Cardiac muscle cell (in vitro differentiated cells and primary cell): Measurements from ENCODE around the gene RAD51AP1. TPM values are rescaled to one million over a fixed set of nuclear protein-coding genes. Genes with fewer than 3 reads are reported as not detected.

Experiments used
- DNase-seq, 2 donors: peaks; one replicate each; pipeline versions ENCODE4 v3.0.0 to v3.0.0-alpha.2; 2010 to 2017; ENCODE audit warnings: low read depth in 1 of 2, low spot score in 1 of 2
- H3K27ac ChIP-seq: fragments of 200-600 bp; sonication (generic); 2 replicates; pipeline ENCODE4 v1.5.1; 2016
- H3K27me3 ChIP-seq: fragments of 200-600 bp; sonication (generic); 2 replicates; pipeline ENCODE4 v1.6.0; 2016; ENCODE audit warnings: control low read depth
- H3K36me3 ChIP-seq: fragments of 200-600 bp; sonication (generic); 2 replicates; pipeline ENCODE4 v1.5.1; 2016; ENCODE audit warnings: control low read depth
- H3K4me1 ChIP-seq: fragments of 200-600 bp; sonication (generic); 2 replicates; pipeline ENCODE4 v1.8.1; 2017; ENCODE audit warnings: low read depth, mild to moderate bottlenecking, mixed run types
- H3K4me3 ChIP-seq: fragments of 200-600 bp; sonication (generic); 2 replicates; pipeline ENCODE4 v1.5.1; 2016; ENCODE audit warnings: mild to moderate bottlenecking
- H3K9me3 ChIP-seq: fragments of 200-600 bp; sonication (generic); 2 replicates; pipeline ENCODE4 v1.5.1; 2017; ENCODE audit warnings: low read depth, mild to moderate bottlenecking, control low read depth
- CTCF ChIP-seq: IDR thresholded peaks from 2 replicates; pipeline ENCODE4 v1.5.1; 2012; ENCODE audit warnings: low read depth, mild to moderate bottlenecking, low read length
- polyA plus RNA-seq: library from polyadenylated mRNA; unstranded; fragments of >200 nt; fragmentation: Nextera tagmentation; extraction: Ambion mirVana; gene quantifications from 2 replicates; pipeline ENCODE4 v1.2.1, GENCODE V29; 2016
- total RNA-seq: library from RNA; depleted of rRNA; stranded (reverse); fragments of >200 nt; gene quantifications from 2 replicates; pipeline ENCODE4 v1.2.3, GENCODE V29; 2016

RAD51AP1 gene
- total and polyA plus RNA-seq, 2 experiments from 2014 or later = 9.9 to 17.1 TPM

- Histone ChIP-seq H3K4me1 (no peaks in the 10 kb centered on the region), H3K36me3 (no peaks in the 10 kb centered on the region), H3K9me3 (no peaks in the 10 kb centered on the region), H3K27ac (no peak overlapping the region), H3K4me3 (no peak overlapping the region), H3K27me3 (no peaks in the 10 kb centered on the region)
- no peak for DNase-seq
- TF ChIP-seq CTCF = no peak
Observed at GRCh38 chr12:4572680-4573079, 34.0 kb downstream of the RAD51AP1 start.

GRCh38 chr12:4579305-4580102 lies 40.8 kb downstream of the RAD51AP1 start:
- TF ChIP-seq CTCF = no peak
- Histone ChIP-seq H3K4me1 (no peaks in the 10 kb centered on the region), H3K27me3 (no peaks in the 10 kb centered on the region), H3K27ac (no peak overlapping the region), H3K36me3 (no peaks in the 10 kb centered on the region), H3K9me3 (no peaks in the 10 kb centered on the region), H3K4me3 (no peak overlapping the region)
- DNase-seq = peak in 1 of 2 donors; percentile 22

GRCh38 chr12:4580281-4580688 lies 41.6 kb downstream of the RAD51AP1 start:
- Histone ChIP-seq H3K27me3 (no peaks in the 10 kb centered on the region), H3K4me1 (no peaks in the 10 kb centered on the region), H3K9me3 (no peaks in the 10 kb centered on the region), H3K27ac (no peak overlapping the region), H3K4me3 (no peak overlapping the region), H3K36me3 (no peaks in the 10 kb centered on the region)
- DNase-seq = no peak
- no peak for TF ChIP-seq CTCF

- TF ChIP-seq CTCF = no peak
- no peak for DNase-seq
- Histone ChIP-seq H3K4me1 (no peaks in the 10 kb centered on the region), H3K4me3 (no peak overlapping the region), H3K36me3 (no peaks in the 10 kb centered on the region), H3K27me3 (no peaks in the 10 kb centered on the region), H3K9me3 (no peaks in the 10 kb centered on the region), H3K27ac (no peak overlapping the region)
Observed at GRCh38 chr12:4584281-4584680, 45.6 kb downstream of the RAD51AP1 start.

GRCh38 chr12:4584896-4585295 lies 46.2 kb downstream of the RAD51AP1 start:
- H3K9me3 ChIP-seq = no peaks in the 10 kb centered on the region
- no peak overlapping the region for H3K4me3 ChIP-seq
- H3K4me1 ChIP-seq = no peaks in the 10 kb centered on the region
- TF ChIP-seq CTCF = no peak
- no peaks in the 10 kb centered on the region for H3K27me3 ChIP-seq
- DNase-seq = no peak
- no peaks in the 10 kb centered on the region for H3K36me3 ChIP-seq
- H3K27ac ChIP-seq = no peak overlapping the region
